Subcutaneous adipose tissue (tissue), 4 donors: ENCODE results near the gene FBN3. TPM values are rescaled to one million over a fixed set of nuclear protein-coding genes. Genes with fewer than 3 reads are reported as not detected.

ENCODE experiments used
- CTCF ChIP-seq: fragments of 450-650 bp; IDR thresholded peaks from one replicate; pipeline ENCODE4 v1.5.1; 2016; ENCODE audit warnings: low read depth, mild to moderate bottlenecking, control low read depth, antibody characterized with exemption, moderate library complexity
- total RNA-seq, 4 donors: library from RNA; depleted of rRNA; stranded (reverse); fragments of >200 nt; gene quantifications; one replicate each; pipeline ENCODE4 v1.1.0, GENCODE V29; 2016

FBN3 gene
- total RNA-seq, 4 donors from 2014 or later, result not detected

GRCh38 chr19:8052464-8052859 is 96.9 kb downstream of the FBN3 start, which contains the start of gene CCL25:
Gene CCL25 (plus strand): TSS chr19:8052760. CDS start chr19:8053050, 290 bp downstream.
- no peak for TF ChIP-seq CTCF

- TF ChIP-seq CTCF, result no peak
Observed at GRCh38 chr19:8050274-8051096, 98.9 kb downstream of the FBN3 start.

GRCh38 chr19:8046569-8047165 is 102.7 kb downstream of the FBN3 start:
- no peak for TF ChIP-seq CTCF

GRCh38 chr19:8045872-8046568 is 103.4 kb downstream of the FBN3 start:
- no peak for TF ChIP-seq CTCF

GRCh38 chr19:8044018-8044417 is 105.4 kb downstream of the FBN3 start:
- TF ChIP-seq CTCF, result no peak

GRCh38 chr19:8042900-8043299 is 106.5 kb downstream of the FBN3 start:
- TF ChIP-seq CTCF, result no peak

- no peak for TF ChIP-seq CTCF
Observed at GRCh38 chr19:8041531-8041931, 107.9 kb downstream of the FBN3 start.
